ENCODE data around the gene TTC28. TPM values are rescaled to one million over a fixed set of nuclear protein-coding genes. Genes with fewer than 3 reads are reported as not detected.

TTC28 gene
- polyA plus RNA-seq, 1 donor from 2014 or later: 14.8 TPM

GRCh38 chr22:28077166-28077565 lies 602.5 kb downstream of the TTC28 start:
- no peak overlapping the region for H3K4me3 ChIP-seq (ENCODE audit: low read length)
- TF ChIP-seq MXI1 (conservative IDR thresholded peaks at IDR 0.05; ENCODE audit: poor library complexity, severe bottlenecking) (no peak), REST (IDR thresholded peaks at IDR 0.05; ENCODE audit: borderline replicate concordance) (no peak), RAD21 (conservative IDR thresholded peaks at IDR 0.05) (no peak), SMC3 (conservative IDR thresholded peaks at IDR 0.05; ENCODE audit: poor library complexity) (no peak), POLR2AphosphoS5 (IDR thresholded peaks at IDR 0.05) (no peak), EP300 (conservative IDR thresholded peaks at IDR 0.05; ENCODE audit: poor library complexity, severe bottlenecking) (no peak), TAF1 (IDR thresholded peaks at IDR 0.05; ENCODE audit: low read depth) (no peak), CTCF (IDR thresholded peaks at IDR 0.05; ENCODE audit: poor library complexity, severe bottlenecking) (no peak), EZH2 (IDR thresholded peaks at IDR 0.05; ENCODE audit: borderline replicate concordance, insufficient read depth, low read length, poor library complexity, severe bottlenecking) (no peak)
- H2AFZ ChIP-seq (ENCODE audit: low read depth, low read length): no peak overlapping the region
- no peak overlapping the region for H3K4me2 ChIP-seq (ENCODE audit: low read length)
- H3K36me3 ChIP-seq (ENCODE audit: insufficient read depth, low read length): no peaks in the 10 kb centered on the region
- no peaks in the 10 kb centered on the region for H3F3A ChIP-seq (ENCODE audit: insufficient read depth, low read length, poor library complexity, severe bottlenecking)
- no peaks in the 10 kb centered on the region for H3K9me2 ChIP-seq (ENCODE audit: insufficient read depth, low read length)
- no peak overlapping the region for H3K27ac ChIP-seq (ENCODE audit: low read length)
- H3K79me2 ChIP-seq (replicated peaks; ENCODE audit: insufficient read depth, low read length): no peaks in the 10 kb centered on the region
- no peaks in the 10 kb centered on the region for H4K20me1 ChIP-seq (ENCODE audit: insufficient read depth)
- no peak overlapping the region for H3K9ac ChIP-seq (ENCODE audit: low read length)
- no peaks in the 10 kb centered on the region for H3K27me3 ChIP-seq (ENCODE audit: insufficient read depth, low read depth, low read length)
- no peaks in the 10 kb centered on the region for H3K9me3 ChIP-seq (ENCODE audit: low read length)

GRCh38 chr22:28075358-28075981 lies 604.2 kb downstream of the TTC28 start:
- H3K9me3 ChIP-seq (ENCODE audit: low read length): no peaks in the 10 kb centered on the region
- no peak overlapping the region for H2AFZ ChIP-seq (ENCODE audit: low read depth, low read length)
- no peak overlapping the region for H3K4me3 ChIP-seq (ENCODE audit: low read length)
- H3K27me3 ChIP-seq (ENCODE audit: insufficient read depth, low read depth, low read length): no peaks in the 10 kb centered on the region
- no peaks in the 10 kb centered on the region for H4K20me1 ChIP-seq (ENCODE audit: insufficient read depth)
- no peaks in the 10 kb centered on the region for H3F3A ChIP-seq (ENCODE audit: insufficient read depth, low read length, poor library complexity, severe bottlenecking)
- peaks cover 3% of the 10 kb centered on the region for H3K36me3 ChIP-seq (ENCODE audit: insufficient read depth, low read length)
- H3K4me2 ChIP-seq (ENCODE audit: low read length): no peak overlapping the region
- H3K9ac ChIP-seq (ENCODE audit: low read length): no peak overlapping the region
- no peaks in the 10 kb centered on the region for H3K79me2 ChIP-seq (replicated peaks; ENCODE audit: insufficient read depth, low read length)
- no peaks in the 10 kb centered on the region for H3K9me2 ChIP-seq (ENCODE audit: insufficient read depth, low read length)
- TF ChIP-seq POLR2AphosphoS5 (IDR thresholded peaks at IDR 0.05) (no peak), TAF1 (IDR thresholded peaks at IDR 0.05; ENCODE audit: low read depth) (no peak), SMC3 (conservative IDR thresholded peaks at IDR 0.05; ENCODE audit: poor library complexity) (no peak), CTCF (IDR thresholded peaks at IDR 0.05; ENCODE audit: poor library complexity, severe bottlenecking) (no peak), EP300 (conservative IDR thresholded peaks at IDR 0.05; ENCODE audit: poor library complexity, severe bottlenecking) (no peak), RAD21 (conservative IDR thresholded peaks at IDR 0.05) (no peak), MXI1 (conservative IDR thresholded peaks at IDR 0.05; ENCODE audit: poor library complexity, severe bottlenecking) (no peak), EZH2 (IDR thresholded peaks at IDR 0.05; ENCODE audit: borderline replicate concordance, insufficient read depth, low read length, poor library complexity, severe bottlenecking) (no peak), REST (IDR thresholded peaks at IDR 0.05; ENCODE audit: borderline replicate concordance) (no peak)
- no peak overlapping the region for H3K27ac ChIP-seq (ENCODE audit: low read length)

Data from neural cell (in vitro differentiated cells).